GM21367 (cell line): Measurements from ENCODE around the gene TMEM217.

Experiments used
- ATAC-seq: cut with Tn5 transposase; IDR thresholded peaks from one replicate; pipeline ENCODE4 v1.9.1; 2021; ENCODE audit not compliant: unreplicated experiment

TMEM217 gene

GRCh38 chr6:37170273-37171200 is 87.4 kb downstream of the TMEM217 start:
- ATAC-seq = peak; percentile 24

DNA sequence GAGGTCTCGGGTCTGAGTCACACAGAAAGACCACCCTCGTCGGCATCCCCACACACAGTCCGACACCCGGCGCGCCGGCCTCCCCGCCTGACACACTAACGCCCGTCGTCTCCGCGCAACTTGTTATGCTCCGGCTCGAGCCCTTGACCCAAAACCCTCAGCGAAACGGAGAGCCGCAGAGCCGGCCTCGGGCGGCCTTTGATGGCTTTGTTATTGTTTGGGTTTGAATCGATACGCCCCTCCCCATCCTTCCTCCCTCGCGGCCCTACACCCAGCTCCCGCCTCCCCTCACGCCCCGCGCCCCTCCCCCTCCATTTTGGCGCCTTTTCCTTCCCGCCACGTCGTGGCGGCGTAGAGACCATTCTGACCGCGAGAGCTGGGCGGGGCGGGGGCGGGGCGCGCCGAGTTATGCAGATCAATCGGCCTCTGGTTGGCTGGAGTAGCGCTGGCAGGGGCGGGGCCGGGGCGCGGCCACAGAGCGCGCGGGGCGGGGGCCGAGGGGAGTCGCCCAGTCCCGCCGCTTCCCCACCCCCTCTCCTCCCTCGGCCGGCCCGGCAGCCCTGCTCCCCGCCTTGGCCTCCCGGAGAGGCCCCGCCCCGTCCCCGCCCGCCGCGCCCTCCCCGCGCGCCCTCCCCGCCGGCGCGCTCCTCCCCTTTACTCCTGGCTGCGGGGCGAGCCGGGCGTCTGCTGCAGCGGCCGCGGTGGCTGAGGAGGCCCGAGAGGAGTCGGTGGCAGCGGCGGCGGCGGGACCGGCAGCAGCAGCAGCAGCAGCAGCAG is 88.3 kb downstream of the TMEM217 start, which contains the start of gene PIM1:
TSS of gene PIM1 (plus strand) at position 657 of the 777 bp plus-strand sequence. CDS start 424 bp downstream, outside the sequence.
- ATAC-seq = peak; percentile 45

GRCh38 chr6:37168811-37169495 is 89.0 kb downstream of the TMEM217 start:
- no peak for ATAC-seq

GRCh38 chr6:37168163-37168758 is 89.7 kb downstream of the TMEM217 start:
- ATAC-seq = no peak

GRCh38 chr6:37162740-37163139 is 95.2 kb downstream of the TMEM217 start:
- ATAC-seq = no peak
